PC-3 (cell line): Measurements from ENCODE around the gene PVALB. TPM values are rescaled to one million over a fixed set of nuclear protein-coding genes. Genes with fewer than 3 reads are reported as not detected.

Source experiments
- ATAC-seq: fragments of 200-7000 bp; cut with Tn5 transposase; 2 replicates; pipeline ENCODE4 v1.9.1; 2020; ENCODE audit warnings: mild to moderate bottlenecking, moderate library complexity
- BruUV-seq: library from RNA; stranded (reverse); fragments of 400-500 nt; replicated peaks from 2 replicates; lab custom pipeline; 2021; lab: Mats Ljungman, UMichigan
- CTCF ChIA-PET: fragments of 300-600 bp; sonication (Branson Sonifier 250); formaldehyde crosslinking; loops from one replicate; lab custom pipeline; 2022; ENCODE audit warnings: antibody characterized with exemption; lab: Charles Lee
- POLR2A ChIA-PET: fragments of 300-600 bp; sonication (Branson Sonifier 250); formaldehyde crosslinking; loops from one replicate; lab custom pipeline; 2022; ENCODE audit warnings: antibody characterized with exemption; ENCODE audit not compliant: unreplicated experiment; lab: Charles Lee
- DNase-seq: peaks from one replicate; pipeline ENCODE4 v3.0.0-alpha.2; 2015
- H2AFZ ChIP-seq: fragments of 300-600 bp; sonication (generic); 2 replicates; pipeline ENCODE4 v1.6.0; 2016; ENCODE audit warnings: antibody characterized with exemption, low read length
- H3F3A ChIP-seq: fragments of 300-600 bp; sonication (generic); one replicate; pipeline ENCODE4 v1.6.0; 2017; ENCODE audit warnings: antibody characterized with exemption, low read length, control low read depth, mild to moderate bottlenecking; ENCODE audit not compliant: unreplicated experiment
- H3K27ac ChIP-seq: fragments of 300-600 bp; sonication (generic); 2 replicates; pipeline ENCODE4 v1.5.1; 2016; ENCODE audit warnings: mild to moderate bottlenecking, low read length
- H3K27me3 ChIP-seq: fragments of 300-600 bp; sonication (generic); 2 replicates; pipeline ENCODE4 v1.6.1; 2016; ENCODE audit warnings: low read length, mixed read lengths
- H3K36me3 ChIP-seq: fragments of 300-600 bp; sonication (generic); 2 replicates; pipeline ENCODE4 v1.6.1; 2016; ENCODE audit warnings: low read depth, mixed run types, low read length, mixed read lengths
- H3K4me1 ChIP-seq: fragments of 300-600 bp; sonication (generic); 2 replicates; pipeline ENCODE4 v1.5.1; 2016; ENCODE audit warnings: low read length; ENCODE audit not compliant: insufficient read depth
- H3K4me2 ChIP-seq: fragments of 300-600 bp; sonication (generic); 2 replicates; pipeline ENCODE4 v1.6.0; 2016; ENCODE audit warnings: low read length
- H3K4me3 ChIP-seq: fragments of 300-600 bp; sonication (generic); 2 replicates; pipeline ENCODE4 v1.5.1; 2016; ENCODE audit warnings: mild to moderate bottlenecking, low read length, mixed read lengths
- H3K79me2 ChIP-seq: fragments of 300-600 bp; sonication (generic); 2 replicates; pipeline ENCODE4 v1.6.1; 2017; ENCODE audit warnings: low read length, mixed read lengths
- H3K9ac ChIP-seq: fragments of 300-600 bp; sonication (generic); 2 replicates; pipeline ENCODE4 v1.6.0; 2016; ENCODE audit warnings: mild to moderate bottlenecking, low read length
- H3K9me2 ChIP-seq: fragments of 300-600 bp; sonication (generic); replicated peaks from 2 replicates; pipeline ENCODE4 v1.6.1; 2016; ENCODE audit warnings: mixed run types, low read length, mixed read lengths
- H3K9me3 ChIP-seq: fragments of 300-600 bp; sonication (generic); 2 replicates; pipeline ENCODE4 v1.6.1; 2016; ENCODE audit warnings: low read length, mixed read lengths
- H4K20me1 ChIP-seq: fragments of 300-600 bp; sonication (generic); 2 replicates; pipeline ENCODE4 v1.6.1; 2016; ENCODE audit warnings: low read length, mixed read lengths
- EZH2 ChIP-seq: fragments of 300-600 bp; sonication (generic); IDR thresholded peaks from one replicate; pipeline ENCODE4 v1.6.1; 2017; ENCODE audit warnings: antibody characterized with exemption, mild to moderate bottlenecking, low read length; ENCODE audit not compliant: unreplicated experiment
- EZH2phosphoT487 ChIP-seq: fragments of 300-600 bp; sonication (generic); IDR thresholded peaks from 2 replicates; pipeline ENCODE4 v1.6.1; 2018; ENCODE audit warnings: mild to moderate bottlenecking, antibody characterized with exemption, low read length, borderline replicate concordance
- intact Hi-C: fragments of 100-400 bp; cut with micrococcal nuclease; formaldehyde crosslinking; loops from 2 replicates; pipeline ENCODE4 v1.9.0; 2023
- total RNA-seq: library from RNA; depleted of rRNA; stranded (reverse); fragments of >200 nt; gene quantifications from 2 replicates; pipeline ENCODE4 v1.2.3, GENCODE V29; 2014
- TF ChIP-seq, protein P1 (sequence below): fragments of 300-600 bp; sonication (generic); conservative IDR thresholded peaks from 2 replicates; pipeline ENCODE4 v1.5.1; 2017; ENCODE audit warnings: antibody characterized with exemption, low read depth, mild to moderate bottlenecking, low read length

PVALB gene
- total RNA-seq, 1 experiment from 2014 or later, result not detected

- intact Hi-C loops, result loop anchor here (10.0 kb wide), 1 partner anchor 127 kb away; no protein-coding TSS in a partner anchor
- no peaks in the 10 kb centered on the region for H3F3A ChIP-seq
- POLR2A ChIA-PET, result interaction anchor here (1.0 kb wide), 1 partner anchor 34 kb away, joined by 6 read pairs; no protein-coding TSS in a partner anchor
- no peak overlapping the region for H2AFZ ChIP-seq
- H3K27ac ChIP-seq, result no peak overlapping the region
- peaks cover 8% of the 10 kb centered on the region; the same call in 1 of the 2 replicates for H3K4me1 ChIP-seq
- no peaks in the 10 kb centered on the region for H3K9me3 ChIP-seq
- H4K20me1 ChIP-seq, result no peaks in the 10 kb centered on the region
- BruUV-seq, result no TSS peak
- H3K9me2 ChIP-seq, result no peaks in the 10 kb centered on the region
- H3K4me3 ChIP-seq, result no peak overlapping the region
- ATAC-seq, result no peak
- DNase-seq, result no peak
- H3K79me2 ChIP-seq, result peaks cover 5% of the 10 kb centered on the region; the same call in 1 of the 2 replicates
- no peak overlapping the region for H3K4me2 ChIP-seq
- no peak overlapping the region for H3K9ac ChIP-seq
- CTCF ChIA-PET, result no interaction called here
- H3K27me3 ChIP-seq, result no peaks in the 10 kb centered on the region
- no peaks in the 10 kb centered on the region for H3K36me3 ChIP-seq
- TF ChIP-seq, protein P1, sequence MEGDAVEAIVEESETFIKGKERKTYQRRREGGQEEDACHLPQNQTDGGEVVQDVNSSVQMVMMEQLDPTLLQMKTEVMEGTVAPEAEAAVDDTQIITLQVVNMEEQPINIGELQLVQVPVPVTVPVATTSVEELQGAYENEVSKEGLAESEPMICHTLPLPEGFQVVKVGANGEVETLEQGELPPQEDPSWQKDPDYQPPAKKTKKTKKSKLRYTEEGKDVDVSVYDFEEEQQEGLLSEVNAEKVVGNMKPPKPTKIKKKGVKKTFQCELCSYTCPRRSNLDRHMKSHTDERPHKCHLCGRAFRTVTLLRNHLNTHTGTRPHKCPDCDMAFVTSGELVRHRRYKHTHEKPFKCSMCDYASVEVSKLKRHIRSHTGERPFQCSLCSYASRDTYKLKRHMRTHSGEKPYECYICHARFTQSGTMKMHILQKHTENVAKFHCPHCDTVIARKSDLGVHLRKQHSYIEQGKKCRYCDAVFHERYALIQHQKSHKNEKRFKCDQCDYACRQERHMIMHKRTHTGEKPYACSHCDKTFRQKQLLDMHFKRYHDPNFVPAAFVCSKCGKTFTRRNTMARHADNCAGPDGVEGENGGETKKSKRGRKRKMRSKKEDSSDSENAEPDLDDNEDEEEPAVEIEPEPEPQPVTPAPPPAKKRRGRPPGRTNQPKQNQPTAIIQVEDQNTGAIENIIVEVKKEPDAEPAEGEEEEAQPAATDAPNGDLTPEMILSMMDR, result no peak
- TF ChIP-seq EZH2 (no peak), EZH2phosphoT487 (no peak)
Measured at GRCh38 chr22:36771356-36772063, 45.3 kb downstream of the PVALB start.

DNA sequence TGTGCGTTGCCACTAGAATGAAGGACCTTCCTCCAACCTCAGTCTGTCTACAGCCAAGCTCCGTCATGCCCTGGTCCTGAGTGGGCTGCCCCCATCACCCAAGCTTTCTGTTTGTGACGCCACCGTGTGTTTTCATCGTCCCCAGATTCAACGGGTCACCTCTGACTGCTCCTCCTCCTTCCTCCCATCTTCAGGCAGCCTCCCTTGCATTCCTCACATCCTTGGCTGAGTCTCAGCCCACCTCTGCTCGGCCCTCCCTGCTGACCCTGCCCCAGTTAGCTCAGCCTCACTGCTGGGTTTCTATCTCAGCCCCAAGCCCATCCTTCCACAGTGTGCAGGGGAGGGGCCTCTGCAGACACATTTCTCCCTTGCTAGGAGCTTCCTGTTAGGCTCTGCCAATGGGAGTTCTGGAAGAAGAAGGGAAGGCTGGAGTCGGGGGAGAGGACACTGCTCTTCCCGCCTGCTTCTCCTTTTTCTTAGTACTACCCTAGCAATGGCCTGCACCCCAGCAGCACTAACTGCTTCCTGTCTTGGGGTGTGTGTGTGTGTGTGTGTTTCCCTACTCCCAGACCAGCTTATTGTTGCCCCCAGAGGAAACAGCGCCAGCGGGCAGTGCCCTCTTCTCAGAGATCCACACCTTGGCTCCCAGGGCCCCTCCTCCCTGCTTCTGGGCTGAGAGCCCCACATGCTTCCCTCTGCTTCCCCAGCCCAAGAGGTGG is 46.2 kb downstream of the PVALB start:
- no TSS peak for BruUV-seq
- no peaks in the 10 kb centered on the region for H3K9me3 ChIP-seq
- no peak overlapping the region for H3K27ac ChIP-seq
- ChIA-PET CTCF (no interaction called here), POLR2A (interaction anchor here (0.6 kb wide), 1 partner anchor 15 kb away, joined by 3 read pairs; no protein-coding TSS in a partner anchor)
- no peaks in the 10 kb centered on the region for H3K36me3 ChIP-seq
- TF ChIP-seq, protein P1, result no peak
- TF ChIP-seq EZH2phosphoT487 (no peak), EZH2 (no peak)
- H4K20me1 ChIP-seq, result no peaks in the 10 kb centered on the region
- H3K4me2 ChIP-seq, result no peak overlapping the region
- H3K9me2 ChIP-seq, result no peaks in the 10 kb centered on the region
- H3K4me1 ChIP-seq, result peaks cover 7% of the 10 kb centered on the region; the same call in 1 of the 2 replicates
- intact Hi-C loops, result loop anchor here (10.0 kb wide), 1 partner anchor 126 kb away; no protein-coding TSS in a partner anchor
- no peak overlapping the region for H3K4me3 ChIP-seq
- no peak for ATAC-seq
- H3K9ac ChIP-seq, result no peak overlapping the region
- peaks cover 5% of the 10 kb centered on the region; the same call in 1 of the 2 replicates for H3K79me2 ChIP-seq
- DNase-seq, result no peak
- H3F3A ChIP-seq, result no peaks in the 10 kb centered on the region
- H3K27me3 ChIP-seq, result no peaks in the 10 kb centered on the region
- H2AFZ ChIP-seq, result no peak overlapping the region
